HG02642 (cell line): ENCODE results near the gene TMEM119.

ENCODE experiments used
- ATAC-seq: cut with Tn5 transposase; IDR thresholded peaks from one replicate; pipeline ENCODE4 v1.9.1; 2021; ENCODE audit warnings: mild to moderate bottlenecking; ENCODE audit not compliant: unreplicated experiment, poor library complexity

The TMEM119 gene

DNA sequence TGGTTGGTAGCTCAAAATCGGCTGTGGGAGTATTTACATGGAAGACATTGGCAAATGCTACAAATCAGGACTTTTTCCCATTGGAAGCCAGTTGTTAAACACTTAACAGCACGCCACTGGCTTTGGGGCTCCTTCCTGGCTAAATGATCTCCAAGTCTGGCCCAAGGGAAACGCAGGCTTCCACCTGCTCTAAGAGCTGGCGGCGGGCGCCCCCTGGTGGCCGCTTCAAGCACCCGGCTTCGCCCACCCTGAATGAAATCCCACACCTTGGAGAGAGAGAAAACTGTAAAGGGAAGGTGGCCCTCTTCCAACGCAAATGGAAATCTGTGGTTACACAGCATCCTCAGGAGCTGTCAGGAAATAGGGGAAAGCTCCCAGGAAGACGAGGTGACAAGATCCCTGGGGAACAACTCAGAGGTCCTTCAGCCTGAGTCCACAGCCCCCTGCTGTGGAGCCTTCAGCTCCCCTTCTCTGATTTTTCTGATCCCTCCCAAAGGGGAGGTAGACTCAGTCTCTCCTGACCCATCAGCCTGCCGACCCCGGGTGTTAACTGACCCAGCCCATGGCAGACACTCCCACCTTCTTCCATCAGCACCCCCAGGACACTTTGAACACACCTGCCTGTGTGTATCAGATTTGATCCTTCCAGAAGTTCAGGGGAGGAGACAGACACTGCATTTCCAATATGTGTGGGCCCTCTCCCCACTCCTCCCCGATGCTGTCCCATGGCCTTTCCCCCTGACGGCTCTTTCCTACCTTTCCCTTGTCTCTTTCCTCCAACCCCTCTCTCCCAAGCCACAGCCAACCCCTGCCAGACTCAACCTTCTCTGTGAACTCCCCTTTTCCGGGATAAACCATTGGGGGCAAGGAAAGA is 20.4 kb upstream of the TMEM119 start:
- peak; percentile 47 for ATAC-seq

- peak; percentile 83 for ATAC-seq
Measured at GRCh38 chr12:108616941-108617858, 19.3 kb upstream of the TMEM119 start.

DNA sequence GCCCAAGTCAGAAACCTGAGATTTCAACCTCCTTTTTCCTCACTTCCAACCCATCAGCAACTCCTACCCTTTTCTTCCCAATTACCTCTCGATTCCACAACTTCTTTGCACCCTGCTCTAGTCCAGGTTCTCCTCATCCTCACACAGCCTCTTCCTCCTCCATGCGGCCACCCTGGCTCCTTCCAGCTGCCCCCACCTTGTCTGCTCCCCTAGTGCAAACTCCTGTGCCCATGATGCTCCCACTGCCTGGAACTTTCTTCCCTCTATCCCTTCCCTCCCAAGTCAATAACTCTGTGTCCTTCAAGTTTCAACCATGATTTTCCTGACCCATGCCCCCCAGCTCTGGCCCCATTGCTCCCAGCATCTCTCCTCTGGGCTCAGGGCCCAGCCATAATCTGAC is 18.5 kb upstream of the TMEM119 start:
- ATAC-seq: no peak

DNA sequence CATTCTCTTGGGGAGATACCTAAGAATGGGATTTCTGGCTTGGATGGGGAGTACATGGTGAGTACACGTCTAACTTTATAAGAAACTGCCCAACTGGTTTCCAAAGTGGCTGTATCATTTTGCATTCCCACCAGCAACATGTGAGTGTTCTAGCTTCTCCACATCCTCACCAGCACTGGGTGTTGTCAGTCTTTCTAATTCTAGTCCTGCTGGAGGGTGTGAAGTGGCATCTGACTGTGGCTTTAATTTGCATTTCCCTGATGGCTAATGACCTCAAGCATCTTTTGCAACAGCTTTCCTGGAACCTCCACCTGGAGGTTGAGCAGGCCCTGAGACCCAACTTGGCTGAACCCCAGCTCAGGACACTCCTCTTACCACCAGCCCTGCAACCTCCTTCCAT is 18.0 kb upstream of the TMEM119 start:
- ATAC-seq: no peak

- ATAC-seq: no peak
Measured at GRCh38 chr12:108614639-108615038, 16.8 kb upstream of the TMEM119 start.

- ATAC-seq: no peak
Measured at GRCh38 chr12:108614041-108614440, 16.2 kb upstream of the TMEM119 start.

DNA sequence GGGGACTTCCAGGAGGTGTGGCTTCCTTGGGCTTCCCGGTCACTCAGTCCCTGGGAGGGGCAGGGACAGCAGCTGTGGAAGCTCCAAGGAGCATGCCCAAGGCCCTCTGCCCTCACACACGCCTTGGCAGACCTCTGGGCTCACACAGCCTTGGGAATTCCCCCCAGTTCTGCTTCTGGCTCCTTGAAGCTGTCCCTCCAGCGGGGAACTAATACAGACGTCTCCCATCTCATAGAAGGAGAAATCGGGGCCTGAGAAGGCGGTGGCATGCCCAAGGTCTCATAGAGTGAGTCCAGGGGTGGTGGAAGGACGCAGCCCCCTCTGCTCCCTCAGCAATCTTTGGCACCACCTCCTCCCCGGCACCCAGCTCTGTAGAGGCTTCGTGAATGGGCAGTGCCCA is 15.7 kb upstream of the TMEM119 start:
- ATAC-seq: no peak

GRCh38 chr12:108612788-108613282 is 15.0 kb upstream of the TMEM119 start:
- ATAC-seq: no peak

DNA sequence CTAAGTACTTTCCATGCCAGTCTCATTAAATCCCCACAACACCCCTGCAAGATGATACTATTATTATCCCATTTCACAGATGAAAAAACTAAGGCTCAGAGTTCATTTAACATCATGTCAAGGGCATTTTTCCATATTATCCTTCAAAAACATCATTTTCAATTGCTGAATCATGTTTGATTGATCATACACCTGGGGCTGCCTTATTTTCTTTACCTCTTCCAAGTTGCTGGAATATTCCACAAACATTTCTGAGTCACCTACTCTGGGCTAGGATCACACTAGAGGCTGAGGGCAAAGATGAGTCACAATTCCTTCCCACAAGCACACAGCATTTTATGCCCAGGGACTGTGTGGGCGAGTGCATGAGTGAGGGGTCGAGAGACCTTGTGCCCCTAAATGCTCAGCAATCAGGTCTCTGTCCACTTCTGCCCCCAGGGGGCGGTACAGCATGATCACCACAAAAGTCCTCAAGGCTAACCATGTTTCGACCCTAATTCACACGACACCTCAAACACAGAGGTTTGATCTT is 14.1 kb upstream of the TMEM119 start:
- ATAC-seq: no peak

DNA sequence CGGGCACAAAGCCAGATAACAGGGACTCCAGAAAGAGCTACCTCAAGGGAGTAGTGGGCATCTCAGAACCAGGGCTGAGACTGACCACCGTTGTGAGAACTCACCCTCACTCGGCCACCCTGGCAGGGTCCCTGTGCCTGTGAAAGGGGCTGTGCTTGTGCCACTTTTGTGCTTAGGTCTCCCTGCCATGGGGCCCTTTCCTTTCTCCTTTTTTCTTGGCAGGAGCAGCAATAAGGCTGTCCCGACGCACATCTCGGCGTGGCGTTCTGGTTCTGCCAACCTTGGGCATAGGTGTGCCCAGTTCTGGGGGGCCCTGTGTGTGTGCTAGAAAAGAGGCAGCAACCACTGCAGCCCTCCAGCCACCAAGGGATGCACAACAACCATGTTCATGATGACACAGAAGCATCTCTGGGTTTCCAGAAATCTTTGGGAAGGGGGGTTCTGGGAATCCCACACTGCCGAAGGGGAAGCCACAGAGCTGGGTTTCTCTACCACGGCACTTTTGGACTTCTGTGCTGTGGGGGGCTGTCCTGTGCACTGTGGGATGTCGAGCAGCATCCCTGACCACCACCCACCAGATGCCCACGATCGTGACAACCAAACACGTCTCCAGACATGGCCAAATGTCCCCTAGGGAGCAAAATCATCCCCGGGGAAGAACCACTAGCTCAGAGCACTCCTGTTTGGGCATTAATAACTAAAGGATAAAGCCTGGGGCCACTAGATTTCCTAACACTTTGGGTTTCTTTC is 13.1 kb upstream of the TMEM119 start:
- ATAC-seq: no peak

DNA sequence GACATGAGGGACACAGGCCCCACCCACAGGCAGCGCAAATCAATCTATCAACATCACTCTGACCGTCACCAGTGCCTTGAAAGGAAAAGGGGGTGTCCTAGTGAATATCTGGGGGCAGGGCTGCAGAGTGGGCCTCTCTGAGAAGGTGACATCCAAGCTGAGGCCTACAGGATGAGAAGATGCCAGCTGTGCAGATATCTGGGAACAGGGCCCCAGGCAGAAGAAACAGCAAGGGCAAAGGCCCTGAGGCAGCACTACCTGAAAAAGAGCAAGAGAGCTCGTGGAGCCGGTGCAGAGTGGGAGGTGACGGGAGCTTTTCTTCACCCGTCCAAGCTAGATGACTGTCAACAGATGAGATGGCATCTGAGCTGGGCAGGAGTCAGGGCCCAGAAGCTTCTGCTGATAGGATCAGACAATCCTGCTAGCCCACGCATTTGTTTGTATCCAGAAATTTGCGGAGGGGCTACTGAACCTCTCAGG is 12.5 kb upstream of the TMEM119 start:
- no peak for ATAC-seq

DNA sequence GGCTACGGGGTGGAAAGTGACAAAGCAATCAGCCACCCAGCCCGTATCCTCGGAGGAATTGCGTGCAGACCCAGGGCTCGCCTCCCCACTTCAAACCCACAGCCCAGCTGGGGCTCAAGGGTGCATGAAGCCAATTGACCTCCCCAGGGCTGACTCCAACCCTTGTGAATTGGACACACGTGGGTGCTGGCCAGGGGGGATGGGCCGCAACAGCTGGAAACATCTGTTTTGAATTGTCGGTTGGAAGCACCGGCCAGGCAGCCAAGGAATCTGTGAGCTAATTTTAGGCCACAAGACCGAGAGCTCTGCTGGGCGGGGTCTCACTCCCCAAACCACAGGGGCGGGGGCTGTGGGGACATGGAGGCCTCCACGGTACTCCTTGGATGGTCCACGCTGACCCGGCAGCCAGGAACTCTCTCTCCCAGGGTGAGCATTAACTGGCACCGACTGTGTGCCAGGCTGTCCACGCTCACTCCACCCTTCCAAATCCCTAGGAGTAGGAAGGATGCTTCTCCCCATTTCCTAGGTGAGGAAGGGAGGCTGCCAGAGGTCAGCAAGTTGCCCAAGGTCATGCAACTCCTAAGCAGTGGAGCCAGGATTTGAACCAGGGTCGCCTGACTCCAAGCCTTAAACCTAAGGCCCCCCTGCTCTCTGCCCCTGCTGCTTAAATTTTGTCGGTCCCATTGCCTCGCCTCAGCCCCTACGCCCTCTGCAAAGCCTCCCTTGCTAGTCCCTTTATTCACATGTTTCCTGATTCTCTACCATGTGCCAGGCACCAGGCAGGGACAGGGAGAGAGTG is 11.9 kb upstream of the TMEM119 start:
- ATAC-seq: peak; percentile 52

DNA sequence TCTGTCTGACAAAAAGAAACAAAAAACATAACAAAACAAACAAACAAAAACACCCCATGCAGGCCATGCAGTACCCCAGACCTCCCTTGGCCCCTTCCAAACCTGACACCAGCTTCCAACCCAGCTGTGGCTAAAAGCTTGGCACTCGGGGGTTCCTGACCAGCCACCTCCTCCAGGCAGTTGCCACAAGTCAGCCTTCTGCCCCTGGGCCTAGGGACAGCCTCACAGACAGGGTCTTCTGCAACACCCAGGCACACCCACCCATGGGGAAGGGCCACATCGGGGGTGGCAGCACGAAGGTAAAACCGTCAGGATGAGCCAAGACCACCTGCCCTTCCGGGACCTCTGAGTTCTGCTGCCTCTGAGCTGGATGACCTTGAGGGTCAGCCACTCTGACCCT is 10.7 kb upstream of the TMEM119 start:
- ATAC-seq: no peak

DNA sequence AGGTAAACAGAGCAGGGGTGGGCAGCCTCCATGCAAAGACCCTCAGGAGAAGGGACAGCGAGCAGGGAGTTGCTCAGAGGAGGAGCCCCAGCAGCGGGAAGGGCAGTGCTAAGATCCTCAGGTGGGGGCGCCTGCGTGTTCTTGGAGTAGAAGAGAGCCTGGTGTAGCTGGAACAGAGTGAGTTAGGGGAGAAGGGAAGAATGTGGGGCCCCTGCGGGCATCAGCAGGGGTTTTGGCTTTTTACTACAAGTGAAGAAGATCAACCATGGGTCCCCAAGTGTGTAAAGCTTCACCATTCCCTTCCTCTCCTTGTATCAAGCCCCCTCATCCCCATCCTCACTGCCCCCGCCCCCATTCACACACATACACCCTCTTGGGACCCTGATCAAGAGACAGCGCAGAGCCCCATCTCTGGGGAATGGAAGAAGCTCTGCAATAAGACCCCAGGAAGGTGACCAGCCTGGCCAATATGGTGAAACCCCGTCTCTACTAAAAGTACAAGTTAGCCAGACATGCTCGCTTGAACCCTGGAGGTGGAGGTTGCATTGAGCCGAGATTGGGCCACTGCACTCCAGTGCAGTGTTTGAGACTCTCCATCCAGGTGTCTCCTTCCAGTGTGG is 10.2 kb upstream of the TMEM119 start:
- ATAC-seq: no peak

DNA sequence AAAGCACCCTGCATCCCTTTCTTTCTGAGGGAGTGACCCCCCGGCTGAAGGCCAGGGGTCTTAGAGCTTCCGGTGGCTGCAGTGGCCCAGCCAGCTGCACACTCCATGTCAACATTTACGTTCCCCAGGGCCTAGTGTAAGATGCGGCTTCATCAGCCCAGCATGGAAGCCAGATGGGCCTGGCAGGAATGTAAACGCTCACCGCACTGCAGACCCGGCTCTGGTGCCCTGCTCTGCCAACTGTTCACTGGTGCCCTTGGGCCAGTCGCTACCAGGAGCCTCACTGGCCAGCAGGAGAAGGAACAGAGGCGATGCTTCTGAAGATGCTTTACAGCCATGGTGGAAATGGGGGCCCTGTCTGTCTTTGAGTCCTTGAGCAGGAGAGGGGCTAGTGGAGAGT is 8.6 kb upstream of the TMEM119 start:
- ATAC-seq: no peak

DNA sequence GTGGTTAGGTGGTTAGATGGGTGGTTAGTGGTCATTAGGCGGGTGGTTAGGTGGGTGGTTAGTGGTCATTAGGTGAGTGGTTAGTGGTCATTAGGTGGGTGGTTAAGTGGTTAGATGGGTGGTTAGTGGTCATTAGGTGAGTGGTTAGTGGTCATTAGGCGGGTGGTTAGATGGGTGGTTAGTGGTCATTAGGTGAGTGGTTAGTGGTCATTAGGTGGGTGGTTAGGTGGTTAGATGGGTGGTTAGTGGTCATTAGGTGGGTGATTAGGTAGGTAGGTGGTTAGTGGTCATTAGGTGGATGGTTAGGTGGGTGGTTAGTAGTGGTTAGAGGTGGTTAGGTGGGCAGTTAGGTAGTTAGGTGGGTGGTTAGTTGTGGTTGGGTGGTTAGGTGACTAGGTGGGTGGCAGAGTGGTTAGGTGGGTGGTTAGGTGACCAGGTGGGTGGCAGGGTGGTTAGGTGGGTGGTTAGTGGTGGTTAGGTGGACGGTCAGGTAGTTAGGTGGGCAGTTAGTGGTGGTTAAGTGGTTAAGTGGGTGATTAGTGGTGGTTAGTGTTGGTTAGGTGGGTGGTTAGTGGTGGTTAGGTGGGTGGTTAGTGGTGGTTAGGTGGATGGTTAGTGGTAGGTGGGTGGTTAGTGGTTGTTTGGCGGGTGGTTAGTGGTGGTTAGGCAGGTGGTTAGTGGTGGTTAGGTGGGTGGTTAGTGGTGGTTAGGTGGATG is 8.0 kb upstream of the TMEM119 start:
- ATAC-seq: no peak

DNA sequence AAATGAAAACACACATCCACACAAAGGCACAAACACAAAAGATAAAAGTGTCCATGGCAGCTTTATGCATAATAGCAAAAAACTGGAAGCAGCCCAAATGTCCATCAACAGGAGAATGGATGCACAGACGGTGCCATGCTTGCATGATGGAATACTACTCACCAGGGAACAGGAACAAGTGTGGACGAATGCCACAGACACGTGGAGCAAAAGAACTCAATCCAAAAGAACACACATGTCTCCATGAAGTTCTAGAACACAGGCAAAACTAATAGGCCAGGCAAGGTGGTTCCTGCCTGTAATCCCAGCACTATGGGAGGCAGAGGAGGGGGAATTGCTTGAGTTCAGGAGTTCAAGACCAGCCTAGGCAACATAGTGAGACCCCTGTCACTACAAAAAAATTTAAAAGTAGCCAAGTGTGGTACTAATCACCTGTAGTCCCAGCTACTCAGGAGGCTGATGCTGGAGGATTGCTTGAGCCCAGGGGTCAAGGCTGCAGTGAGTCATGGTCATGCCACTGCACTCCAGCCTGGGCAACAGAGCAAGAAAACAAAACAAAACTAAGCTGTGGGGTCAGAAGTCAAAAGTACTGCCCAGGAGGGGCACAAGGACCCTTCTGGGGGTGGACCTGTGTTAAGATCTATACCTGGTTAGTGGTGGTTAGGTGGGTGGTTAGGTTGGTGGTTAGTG is 7.3 kb upstream of the TMEM119 start:
- no peak for ATAC-seq
